Fibroblast of villous mesenchyme (primary cell): ENCODE results near the gene MED13L. TPM values are rescaled to one million over a fixed set of nuclear protein-coding genes. Genes with fewer than 3 reads are reported as not detected.
A peak's percentile ranks its signal among the peaks of the same experiment; 100 is the strongest.

ENCODE experiments used
- DNase-seq: peaks from one replicate; pipeline ENCODE4 v3.0.0-alpha.2; 2010; ENCODE audit warnings: low read depth
- H3K4me3 ChIP-seq: 2 replicates; pipeline ENCODE4 v1.5.1; 2011; ENCODE audit warnings: low read depth, mild to moderate bottlenecking, low read length
- total RNA-seq: library from RNA; depleted of rRNA; stranded (reverse); fragments of >200 nt; gene quantifications from 2 replicates; pipeline ENCODE4 v1.2.3, GENCODE V29; 2012
- TF ChIP-seq, protein P1 (sequence below): IDR thresholded peaks from 2 replicates; pipeline ENCODE4 v1.5.1; 2012; ENCODE audit warnings: low read depth, mild to moderate bottlenecking, low read length; ENCODE audit not compliant: insufficient read depth

The MED13L gene
- total RNA-seq, 1 donor: 189 TPM

DNA sequence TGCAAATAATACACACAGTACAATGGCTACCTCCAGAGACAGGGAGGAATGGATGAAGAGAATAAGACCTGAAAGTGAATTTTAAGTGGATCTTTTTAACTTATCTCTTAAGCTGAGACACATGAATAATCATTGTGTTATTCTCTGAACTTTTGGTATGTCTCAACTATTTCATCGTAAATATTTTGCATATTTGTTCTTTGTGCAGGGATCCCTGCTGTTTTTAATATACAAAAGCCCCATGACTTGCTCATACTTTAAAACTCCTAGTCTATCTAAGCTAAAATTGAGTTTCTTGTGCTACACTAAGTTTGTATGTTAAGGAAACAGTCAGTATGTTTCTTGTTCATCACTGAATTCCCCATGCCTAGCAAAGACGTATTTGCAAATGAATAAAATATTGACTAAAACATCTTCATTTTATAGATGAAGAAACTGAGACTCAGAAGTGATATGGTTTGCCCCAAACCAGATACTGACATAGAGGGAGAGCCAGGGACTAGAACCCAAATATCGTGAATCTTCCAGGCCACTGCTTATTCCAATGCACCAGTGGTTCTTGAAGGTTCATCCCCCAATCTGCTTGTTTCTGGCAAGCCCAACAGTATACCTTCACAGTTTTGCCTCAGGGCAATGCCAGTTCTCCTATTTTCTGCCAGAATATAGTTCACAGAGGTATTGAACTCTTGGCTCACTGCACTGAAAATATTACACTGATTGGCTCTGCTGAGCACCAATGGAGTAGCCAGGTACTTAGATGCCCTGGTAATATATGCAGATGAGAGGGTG is 356.9 kb downstream of the MED13L start:
- no peak for DNase-seq
- TF ChIP-seq, protein P1, sequence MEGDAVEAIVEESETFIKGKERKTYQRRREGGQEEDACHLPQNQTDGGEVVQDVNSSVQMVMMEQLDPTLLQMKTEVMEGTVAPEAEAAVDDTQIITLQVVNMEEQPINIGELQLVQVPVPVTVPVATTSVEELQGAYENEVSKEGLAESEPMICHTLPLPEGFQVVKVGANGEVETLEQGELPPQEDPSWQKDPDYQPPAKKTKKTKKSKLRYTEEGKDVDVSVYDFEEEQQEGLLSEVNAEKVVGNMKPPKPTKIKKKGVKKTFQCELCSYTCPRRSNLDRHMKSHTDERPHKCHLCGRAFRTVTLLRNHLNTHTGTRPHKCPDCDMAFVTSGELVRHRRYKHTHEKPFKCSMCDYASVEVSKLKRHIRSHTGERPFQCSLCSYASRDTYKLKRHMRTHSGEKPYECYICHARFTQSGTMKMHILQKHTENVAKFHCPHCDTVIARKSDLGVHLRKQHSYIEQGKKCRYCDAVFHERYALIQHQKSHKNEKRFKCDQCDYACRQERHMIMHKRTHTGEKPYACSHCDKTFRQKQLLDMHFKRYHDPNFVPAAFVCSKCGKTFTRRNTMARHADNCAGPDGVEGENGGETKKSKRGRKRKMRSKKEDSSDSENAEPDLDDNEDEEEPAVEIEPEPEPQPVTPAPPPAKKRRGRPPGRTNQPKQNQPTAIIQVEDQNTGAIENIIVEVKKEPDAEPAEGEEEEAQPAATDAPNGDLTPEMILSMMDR: no peak
- H3K4me3 ChIP-seq: no peak overlapping the region

- TF ChIP-seq, protein P1: no peak
- DNase-seq: no peak
Observed at GRCh38 chr12:115918763-115919162, 358.7 kb downstream of the MED13L start.

DNA sequence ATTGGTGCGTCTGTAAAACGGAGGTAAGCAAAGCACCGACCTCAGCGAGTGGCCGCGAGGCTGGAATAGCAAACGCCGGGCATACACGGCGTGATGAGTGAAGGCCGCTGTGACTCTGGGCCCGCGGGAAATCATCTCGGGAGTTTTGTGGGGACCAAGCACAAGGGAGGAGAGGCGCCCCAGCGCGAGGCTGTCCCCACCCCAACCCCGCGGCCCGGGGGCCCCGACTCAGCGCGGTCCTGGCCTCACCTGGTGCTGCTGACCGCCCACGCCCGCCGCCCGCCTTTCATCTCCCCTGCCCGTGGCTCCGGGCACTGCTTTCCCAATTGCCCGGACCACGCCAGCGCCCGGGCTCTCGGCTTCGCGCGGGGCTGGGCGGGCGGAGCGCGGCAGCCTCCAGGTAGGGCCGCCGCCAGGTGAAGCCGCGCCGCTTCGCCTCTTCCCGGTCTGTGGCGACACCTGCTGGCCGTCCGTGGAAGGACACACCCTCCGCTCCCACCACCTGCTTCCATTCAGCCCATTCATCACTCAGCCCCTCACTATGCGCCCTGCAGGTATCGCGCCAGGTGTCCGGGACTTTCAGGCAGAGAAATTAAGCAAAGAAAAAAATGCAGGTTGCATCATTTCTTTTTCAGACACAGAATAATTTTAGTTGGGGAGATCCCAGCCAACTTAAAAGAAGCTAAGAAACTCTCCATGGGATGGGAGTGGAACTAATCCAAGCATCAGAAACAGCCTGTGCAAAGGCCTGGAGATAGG is 360.4 kb downstream of the MED13L start:
- H3K4me3 ChIP-seq: no peak overlapping the region
- TF ChIP-seq, protein P1: peak; percentile 89
- DNase-seq: peak; percentile 18

More at GRCh38 chr12:115918763-115919162, 358.7 kb downstream of the MED13L start:
- no peak overlapping the region for H3K4me3 ChIP-seq

DNA sequence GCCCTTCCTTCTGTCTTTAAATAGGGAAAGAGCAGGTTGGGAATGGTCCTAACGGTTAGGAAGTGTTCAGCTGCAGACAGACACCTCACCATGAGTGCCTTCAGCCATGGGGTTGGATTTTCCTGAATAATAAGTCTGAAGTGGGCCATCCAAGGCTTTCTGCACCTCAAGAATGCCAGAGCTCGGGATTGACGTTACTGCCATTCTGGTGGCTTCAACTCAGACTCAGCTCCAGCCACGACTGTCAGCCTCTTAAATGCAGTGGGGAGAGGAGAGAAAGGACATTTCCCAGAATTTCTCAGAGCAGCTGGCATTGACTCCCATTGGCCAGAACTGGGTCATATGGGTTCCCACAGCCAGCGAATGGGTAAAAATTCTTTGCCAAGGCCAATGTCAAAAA is 363.4 kb downstream of the MED13L start:
- no peak for DNase-seq
- TF ChIP-seq, protein P1: no peak
- H3K4me3 ChIP-seq: no peak overlapping the region

GRCh38 chr12:115912440-115912839 is 365.1 kb downstream of the MED13L start:
- no peak for DNase-seq
- TF ChIP-seq, protein P1: no peak
- H3K4me3 ChIP-seq: no peak overlapping the region

DNA sequence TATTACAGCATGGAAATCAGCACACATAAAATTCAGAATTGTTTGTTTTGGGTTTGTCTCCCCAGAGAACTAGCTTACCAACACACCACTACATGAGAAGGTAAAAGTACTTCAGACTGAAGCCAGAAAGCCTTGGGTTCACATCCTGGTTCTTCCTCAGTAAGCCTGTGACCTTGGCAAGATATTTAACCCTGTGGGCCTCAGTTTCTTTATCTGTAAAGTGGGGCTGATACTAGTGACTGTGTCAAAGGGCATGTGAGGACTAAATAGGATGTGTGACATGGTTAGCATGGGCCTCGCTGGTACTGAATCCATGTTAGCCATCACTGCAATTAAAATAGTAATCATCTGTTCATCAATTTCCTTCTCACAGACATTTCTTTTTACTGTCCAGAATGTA is 366.1 kb downstream of the MED13L start:
- TF ChIP-seq, protein P1: no peak
- H3K4me3 ChIP-seq: no peak overlapping the region
- DNase-seq: no peak
